GM18498 (cell line): ENCODE results near the gene ILF2.
A peak's percentile ranks its signal among the peaks of the same experiment; 100 is the strongest.
"Not testable (repeated sequence)": the region's sequence is repeated elsewhere in the genome, so short reads cannot be mapped to it uniquely, and the experiment has no call there.

Experiments
- ATAC-seq: cut with Tn5 transposase; IDR thresholded peaks from one replicate; pipeline ENCODE4 v1.9.1; 2021; ENCODE audit warnings: mild to moderate bottlenecking, moderate library complexity; ENCODE audit not compliant: unreplicated experiment

Gene ILF2

GRCh38 chr1:153679337-153680119 is 8.7 kb upstream of the ILF2 start:
- no peak for ATAC-seq

GRCh38 chr1:153678519-153679336 is 7.9 kb upstream of the ILF2 start, which contains the start of gene NPR1:
NPR1 (plus strand) TSS chr1:153678688; CDS start chr1:153679109, 421 bp downstream.
- ATAC-seq = no peak

- ATAC-seq = no peak
Measured at GRCh38 chr1:153677718-153678518, 7.1 kb upstream of the ILF2 start.

GRCh38 chr1:153673511-153673910 is 2.7 kb upstream of the ILF2 start:
- no peak for ATAC-seq

- peak; percentile 18 for ATAC-seq
Measured at GRCh38 chr1:153671628-153672353, 998 bp upstream of the ILF2 start.

- ATAC-seq = no peak
Measured at GRCh38 chr1:153670257-153670858, 435 bp downstream of the ILF2 start.

GRCh38 chr1:153669606-153670005 is 1.2 kb downstream of the ILF2 start:
- no peak for ATAC-seq

- ATAC-seq = not testable (repeated sequence)
Measured at GRCh38 chr1:153668672-153669071, 2.1 kb downstream of the ILF2 start.

GRCh38 chr1:153667439-153667838 is 3.4 kb downstream of the ILF2 start:
- ATAC-seq = no peak

GRCh38 chr1:153663211-153663610 is 7.6 kb downstream of the ILF2 start:
- ATAC-seq = no peak

GRCh38 chr1:153662269-153662668 is 8.5 kb downstream of the ILF2 start:
- ATAC-seq = no peak

- ATAC-seq = no peak
Measured at GRCh38 chr1:153661111-153661708, 9.6 kb downstream of the ILF2 start.

GRCh38 chr1:153659656-153660055 is 11.1 kb downstream of the ILF2 start:
- ATAC-seq = no peak

GRCh38 chr1:153659175-153659534 is 11.6 kb downstream of the ILF2 start:
- ATAC-seq = peak; percentile 5

GRCh38 chr1:153658400-153659174 is 12.2 kb downstream of the ILF2 start, which contains the start of gene SNAPIN:
SNAPIN (plus strand) TSS chr1:153658703; CDS start chr1:153658744, 41 bp downstream.
- ATAC-seq = peak; percentile 89

- no peak for ATAC-seq
Measured at GRCh38 chr1:153655333-153655732, 15.5 kb downstream of the ILF2 start.

- no peak for ATAC-seq
Measured at GRCh38 chr1:153652805-153653500, 17.8 kb downstream of the ILF2 start.

- no peak for ATAC-seq
Measured at GRCh38 chr1:153651771-153652170, 19.0 kb downstream of the ILF2 start.
